ENCODE data around the gene SORCS2.

Gene SORCS2

DNA sequence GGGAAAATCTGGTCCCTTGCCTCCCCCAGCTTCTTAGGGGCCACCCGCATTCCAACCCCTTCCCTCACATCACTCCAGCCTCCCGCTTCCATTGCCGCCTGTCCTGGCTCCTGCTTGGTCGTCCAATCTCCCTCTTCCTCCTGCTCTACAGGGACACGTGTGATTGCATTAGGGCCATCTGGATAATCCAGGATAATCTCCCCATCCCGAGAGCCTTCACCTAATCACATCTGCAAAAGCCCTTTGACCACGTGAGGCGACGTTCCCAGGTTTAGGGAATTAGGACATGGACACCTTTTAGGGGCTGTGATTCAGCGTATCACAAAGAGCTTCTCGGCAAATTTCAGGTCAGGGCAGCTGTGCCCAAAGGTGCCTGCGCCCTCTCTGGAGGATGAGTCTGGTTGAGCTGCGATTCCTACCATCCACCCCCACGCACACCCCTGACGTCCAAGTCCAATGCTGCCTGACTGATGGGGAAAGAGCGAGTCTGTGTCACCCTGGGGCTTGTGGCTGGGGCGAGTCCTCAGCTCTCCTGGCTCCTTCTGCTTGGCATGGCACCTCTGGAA, 137.8 kb downstream of the SORCS2 start:
- DNase-seq, result no peak

DNA sequence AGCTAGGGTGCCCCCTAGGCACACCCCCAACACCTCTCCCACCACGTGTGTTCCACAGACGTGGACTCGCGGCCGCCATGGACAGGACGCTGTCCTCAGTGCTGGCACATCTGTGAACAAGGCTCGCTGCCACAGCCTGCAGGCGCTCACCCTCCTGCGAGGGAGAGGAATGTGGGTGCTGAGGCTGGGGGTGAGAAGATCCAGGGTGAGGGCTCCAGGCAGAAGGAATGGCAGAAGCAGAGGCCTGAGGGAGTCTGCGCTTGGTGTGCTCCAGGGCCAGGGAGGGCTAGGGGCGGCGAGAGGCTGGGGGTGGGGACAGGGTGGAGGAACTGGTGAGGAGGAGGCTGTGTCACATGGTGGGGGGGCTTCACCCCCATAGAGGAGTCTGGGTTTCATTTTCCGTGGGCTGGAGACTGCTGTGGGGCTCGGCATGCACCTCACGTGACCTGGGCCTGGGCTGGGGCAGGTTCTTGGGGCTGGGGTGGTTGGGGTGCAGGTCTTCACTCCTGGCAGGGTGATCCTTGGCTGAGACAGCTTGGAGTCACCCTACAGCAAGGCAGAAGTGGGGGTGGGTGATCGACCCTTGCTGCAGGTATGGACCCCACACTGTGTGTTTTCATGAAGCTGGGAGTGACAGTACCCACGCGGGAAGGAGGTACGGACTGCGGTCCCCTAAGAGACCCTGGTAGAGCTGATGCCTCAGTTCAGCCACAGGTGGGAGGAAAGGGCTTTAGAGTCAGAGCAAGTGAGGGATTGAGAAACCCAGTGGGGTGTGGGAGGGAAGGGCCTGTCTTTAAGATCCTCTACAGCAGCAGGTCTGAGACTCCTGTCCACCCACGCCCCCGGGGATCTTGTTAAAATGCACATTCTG, 138.7 kb downstream of the SORCS2 start:
- DNase-seq, result no peak

DNA sequence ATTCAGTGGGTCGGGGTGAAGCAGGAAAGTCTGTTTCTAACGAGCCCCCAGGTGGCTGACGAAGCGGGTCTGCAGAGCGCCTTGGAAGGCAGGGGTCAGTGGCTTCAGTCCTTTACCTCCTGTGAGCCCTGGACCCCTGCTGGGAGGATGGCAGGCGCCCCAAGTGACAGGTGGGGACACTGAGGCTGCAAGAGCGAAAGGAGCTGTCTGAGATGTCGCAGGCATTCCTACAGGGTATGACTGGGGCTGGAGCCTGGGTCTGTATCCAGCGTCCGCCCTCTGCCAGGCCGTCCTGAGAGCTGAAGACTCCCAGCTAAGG, 139.3 kb downstream of the SORCS2 start:
- DNase-seq, result no peak

DNA sequence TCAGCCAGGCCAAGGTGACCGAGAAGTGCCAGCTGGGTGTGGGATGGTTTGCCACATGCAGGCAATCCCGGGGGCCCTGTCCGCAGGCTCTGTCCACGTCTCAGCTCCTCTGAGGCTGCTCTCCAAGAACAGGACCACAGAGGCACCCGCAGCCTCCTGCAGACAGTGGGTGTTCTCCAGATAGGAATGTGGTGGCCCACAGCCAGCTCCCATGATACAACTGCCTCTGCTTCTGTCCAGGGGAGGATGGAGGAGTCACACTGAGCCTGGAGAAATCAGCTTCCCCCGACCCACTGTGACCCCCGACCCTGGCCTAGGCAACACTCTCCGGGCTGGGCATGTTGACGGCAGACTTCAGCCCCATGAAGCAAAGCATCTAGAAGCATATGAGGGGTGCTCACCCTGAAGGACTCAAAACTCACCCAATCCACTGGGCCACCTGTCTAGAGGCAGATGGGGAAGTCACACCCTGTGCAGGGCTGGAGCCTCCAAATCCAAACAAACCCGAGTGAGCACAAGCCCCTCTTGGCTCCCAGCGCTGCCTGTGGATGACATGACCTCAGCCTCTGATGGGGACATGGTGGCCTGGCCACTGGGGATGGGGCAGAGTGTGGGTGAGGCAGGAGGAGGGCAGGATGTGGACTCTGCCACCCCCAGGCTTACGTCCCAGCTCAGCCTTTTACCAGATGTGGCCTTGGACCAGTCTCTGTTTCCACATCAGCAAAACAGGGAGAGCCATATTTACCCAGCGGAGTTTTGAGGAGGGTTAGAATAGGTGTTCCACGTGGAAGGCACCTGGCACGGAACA, 140.1 kb downstream of the SORCS2 start:
- no peak for DNase-seq

DNA sequence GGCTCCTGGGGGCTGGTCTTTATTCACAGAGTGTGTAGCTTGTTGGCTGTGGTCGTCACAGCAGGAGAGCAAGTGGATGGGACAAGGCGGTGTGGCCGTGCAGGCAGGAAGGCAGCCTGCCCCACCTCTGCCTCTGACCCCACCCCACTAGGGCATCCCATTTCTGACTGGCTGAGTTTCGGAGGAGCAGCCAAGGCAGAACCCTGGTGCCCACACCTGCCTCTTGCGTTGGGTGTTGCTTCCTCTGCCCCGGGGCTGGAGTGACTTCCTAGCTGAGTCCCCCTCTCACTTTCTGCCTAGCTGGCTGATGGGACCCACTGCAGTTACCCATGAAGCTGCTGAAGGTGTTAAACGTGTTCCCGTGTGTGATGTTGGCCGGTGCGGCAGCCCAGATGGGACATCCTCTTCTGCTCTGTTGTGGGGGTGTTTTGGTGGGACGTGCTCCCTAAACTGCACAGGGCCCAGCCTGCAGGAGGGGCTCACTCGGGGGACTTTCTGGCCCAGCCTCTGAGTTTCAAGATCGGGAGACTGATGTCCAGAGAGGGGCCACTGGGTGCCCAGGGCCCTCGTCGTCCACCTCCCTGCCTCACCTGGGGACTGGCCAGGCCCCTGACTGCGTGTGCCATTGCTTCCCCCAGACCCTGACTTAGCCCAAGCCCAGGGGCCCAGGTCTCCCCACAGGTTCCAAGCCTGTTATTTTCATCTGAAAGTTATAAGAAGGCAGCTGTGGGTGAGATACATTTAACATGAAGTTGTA, 140.9 kb downstream of the SORCS2 start:
- no peak for DNase-seq

DNA sequence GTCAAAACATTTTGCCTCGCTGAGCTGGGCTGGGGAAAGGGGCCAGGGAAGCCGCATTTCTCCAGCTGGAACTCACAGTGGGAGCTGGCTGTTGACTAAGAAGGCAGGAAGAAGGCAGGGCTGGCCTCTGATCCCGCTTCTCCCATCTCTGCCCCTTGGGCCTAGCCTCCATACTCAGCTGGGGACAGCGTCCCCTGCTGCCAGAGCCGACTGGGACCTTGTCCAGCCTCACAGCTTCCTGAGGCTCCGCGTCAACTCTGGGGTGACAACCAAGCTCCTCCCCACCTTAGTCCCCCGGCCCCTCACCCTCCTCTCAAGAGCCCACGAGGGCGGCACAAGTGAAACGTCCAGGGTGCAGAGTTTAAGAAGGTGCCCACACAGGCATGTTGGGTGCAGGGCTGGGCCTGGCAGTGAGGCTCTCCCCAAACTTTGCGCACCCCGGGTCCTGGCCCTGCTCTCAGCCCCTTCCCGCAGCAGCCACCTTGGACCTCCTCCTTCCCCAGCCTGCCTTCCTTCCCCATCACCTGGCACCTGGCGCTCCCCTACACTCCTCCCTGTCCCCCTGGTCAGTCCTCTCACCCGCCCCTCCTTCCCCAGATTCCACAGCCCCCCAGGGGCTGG, 141.6 kb downstream of the SORCS2 start:
- no peak for DNase-seq

DNA sequence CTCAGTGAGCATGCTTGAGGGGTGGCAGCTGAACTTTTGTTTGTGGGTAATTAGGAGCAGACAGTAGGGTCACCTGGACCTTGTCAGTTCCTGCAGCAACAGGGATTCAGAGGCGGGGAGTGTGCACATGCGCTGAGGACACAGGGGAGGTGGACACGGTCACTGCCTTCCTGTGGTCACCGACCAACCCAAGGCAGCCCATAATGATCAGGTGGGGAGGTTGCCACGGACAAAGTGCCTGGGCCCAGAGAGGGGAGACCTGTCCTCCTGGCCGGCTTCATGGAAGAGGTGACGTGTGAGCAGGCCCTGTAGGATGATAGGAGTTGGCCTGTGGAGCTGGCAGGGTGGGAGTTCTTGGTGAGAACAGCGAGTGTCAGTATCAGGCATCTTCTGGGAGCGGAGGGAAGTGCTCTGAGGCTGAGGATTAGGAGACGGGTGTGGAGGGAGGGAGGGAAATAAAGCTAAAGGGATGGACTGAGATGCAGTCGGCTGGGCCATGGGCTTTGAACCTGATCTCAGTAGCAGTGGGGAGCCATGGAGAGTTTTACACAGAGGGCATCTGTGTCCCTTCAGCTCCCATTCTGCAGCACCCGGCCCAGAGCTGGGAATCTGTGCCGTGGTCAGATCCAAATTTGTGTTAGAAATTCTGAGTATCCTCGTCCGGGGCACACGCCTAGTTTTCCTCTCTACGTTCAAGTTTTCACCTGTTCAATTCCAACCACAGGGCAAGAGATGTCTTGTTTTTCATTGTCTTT, 142.4 kb downstream of the SORCS2 start:
- DNase-seq, result no peak

DNA sequence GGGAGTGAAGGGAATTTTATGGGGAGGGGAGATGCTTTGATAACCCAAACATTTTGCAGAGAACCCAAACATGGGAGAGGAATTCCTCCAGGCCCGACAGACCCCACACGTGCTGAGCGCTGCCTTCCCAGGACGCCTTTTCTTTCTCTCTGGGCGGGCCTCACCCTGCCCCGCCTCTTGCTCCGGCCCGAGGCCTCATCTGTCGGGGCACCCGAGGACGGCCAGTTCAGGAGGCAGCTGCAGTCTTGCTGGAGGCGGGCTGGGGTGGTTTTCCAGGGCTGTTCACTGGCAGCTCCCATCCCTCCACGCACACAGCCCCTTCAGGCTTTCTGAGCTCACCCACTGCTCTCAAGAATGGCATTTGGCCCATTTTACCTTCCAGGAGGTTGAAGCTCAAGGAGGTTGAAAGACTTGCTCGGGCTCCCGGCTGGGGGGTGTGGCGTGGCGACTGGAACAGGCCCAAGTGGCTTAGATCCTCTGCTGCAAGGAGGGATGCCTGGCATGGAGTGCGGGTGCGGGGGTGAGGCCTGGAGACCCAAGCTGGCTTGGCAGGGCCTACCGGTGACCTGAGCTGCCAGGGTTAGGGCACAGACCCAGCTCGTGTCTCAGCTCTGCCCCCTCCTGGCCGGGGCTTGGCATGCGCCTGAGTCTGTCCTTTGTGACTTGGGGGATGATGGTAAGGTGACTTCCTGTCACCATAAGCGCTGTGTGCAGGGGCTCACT, 143.2 kb downstream of the SORCS2 start:
- DNase-seq, result no peak

DNA sequence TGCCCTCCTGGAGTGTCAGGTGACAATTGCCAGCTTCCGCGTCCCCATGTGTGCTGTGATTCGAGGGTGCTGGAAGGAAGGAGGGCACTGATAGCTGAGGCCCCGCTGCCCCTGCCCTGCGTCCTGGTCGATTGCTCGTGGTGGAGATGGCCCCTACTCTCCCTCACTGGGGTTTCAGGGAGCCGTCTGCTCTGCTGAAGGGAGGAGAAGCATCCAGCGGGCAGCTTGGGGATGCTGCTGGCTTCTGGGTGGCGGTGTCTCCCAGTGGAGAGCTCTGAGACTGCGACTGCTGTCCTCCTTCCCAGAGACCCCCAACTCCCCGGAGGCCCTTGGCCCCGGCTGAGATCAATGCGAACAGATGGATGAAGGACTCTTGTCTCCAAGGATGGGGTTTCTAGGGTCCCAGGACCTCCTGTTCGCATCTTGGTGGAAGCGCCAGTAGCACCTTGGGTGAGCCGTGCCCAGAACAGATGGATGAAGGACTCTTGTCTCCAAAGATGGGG, 143.8 kb downstream of the SORCS2 start:
- DNase-seq, result no peak

DNA sequence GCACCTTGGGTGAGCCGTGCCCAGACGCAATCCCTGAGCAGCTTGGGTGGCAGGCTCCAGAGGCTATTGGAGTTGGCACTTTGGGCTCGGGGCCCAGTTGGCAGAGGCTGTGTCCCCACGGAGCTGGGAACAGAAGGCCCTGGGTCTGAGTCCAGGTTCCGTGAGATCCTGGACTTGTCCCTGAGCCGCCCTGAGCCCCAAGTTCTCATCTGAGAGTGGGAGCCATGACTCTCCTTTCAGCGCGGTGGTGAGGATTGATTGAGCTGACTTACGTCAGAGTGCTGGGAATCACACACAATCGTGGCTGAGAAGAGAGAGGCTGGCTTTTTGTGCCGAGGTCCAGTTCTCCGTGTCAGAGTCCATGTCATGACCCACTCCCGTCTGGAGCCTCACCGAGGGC, 144.4 kb downstream of the SORCS2 start:
- no peak for DNase-seq

DNA sequence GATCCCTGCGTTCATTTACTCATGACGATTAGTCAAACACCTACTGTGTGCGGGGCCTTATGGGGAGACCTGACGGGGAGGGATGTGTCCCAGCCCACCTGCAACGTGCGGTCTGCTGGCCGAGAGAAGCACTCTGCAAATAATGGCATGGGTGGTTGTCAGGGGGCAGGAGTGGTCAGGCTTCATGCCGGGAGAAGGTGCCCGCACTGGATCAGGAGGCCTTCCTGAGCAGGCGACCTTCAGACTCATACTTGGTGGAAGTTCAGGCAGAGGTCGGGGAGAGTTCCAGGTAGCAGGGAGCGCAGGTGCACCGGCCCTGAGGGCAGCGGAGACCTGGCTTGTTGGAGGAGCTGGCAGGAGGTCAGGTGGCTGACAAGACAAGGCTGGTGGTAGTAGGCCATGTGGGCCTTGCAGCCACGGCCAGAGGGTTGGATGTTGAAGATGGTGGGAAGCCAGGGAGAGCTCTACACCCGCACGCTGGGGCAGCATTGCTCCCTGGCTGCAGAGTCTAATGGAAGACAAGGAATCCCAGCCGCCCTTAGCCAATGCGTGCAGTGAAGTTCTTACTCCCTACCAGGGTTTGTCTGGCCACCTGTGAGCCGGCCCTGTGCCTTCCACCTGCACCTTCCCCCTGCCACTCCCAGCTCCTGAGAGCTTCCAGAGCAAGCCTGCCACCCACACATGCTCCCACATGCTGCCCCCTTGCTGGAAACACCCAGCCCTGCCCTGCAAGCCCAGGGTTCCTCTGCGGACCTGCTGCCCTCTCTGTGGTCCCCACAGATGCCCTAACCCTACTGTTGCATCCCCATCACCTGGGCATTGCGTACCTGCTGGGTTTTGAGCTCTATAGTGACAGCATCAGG, 145.1 kb downstream of the SORCS2 start:
- DNase-seq, result no peak

DNA sequence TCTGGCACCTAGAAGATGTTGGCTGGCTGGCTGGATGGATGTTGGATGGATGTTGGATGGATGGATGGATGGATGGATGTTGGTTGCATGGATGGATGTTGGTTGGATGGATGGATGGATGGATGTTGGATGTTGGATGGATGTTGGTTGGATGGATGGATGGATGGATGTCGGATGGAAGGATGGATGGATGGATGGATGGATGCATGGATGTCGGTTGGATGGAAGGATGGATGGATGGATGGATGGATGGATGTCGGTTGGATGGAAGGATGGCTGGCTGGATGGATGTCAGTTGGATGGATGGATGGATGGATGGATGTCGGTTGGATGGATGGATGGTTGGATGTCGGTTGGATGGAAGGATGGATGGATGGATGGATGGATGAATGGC, 145.7 kb downstream of the SORCS2 start:
- no peak for DNase-seq

DNA sequence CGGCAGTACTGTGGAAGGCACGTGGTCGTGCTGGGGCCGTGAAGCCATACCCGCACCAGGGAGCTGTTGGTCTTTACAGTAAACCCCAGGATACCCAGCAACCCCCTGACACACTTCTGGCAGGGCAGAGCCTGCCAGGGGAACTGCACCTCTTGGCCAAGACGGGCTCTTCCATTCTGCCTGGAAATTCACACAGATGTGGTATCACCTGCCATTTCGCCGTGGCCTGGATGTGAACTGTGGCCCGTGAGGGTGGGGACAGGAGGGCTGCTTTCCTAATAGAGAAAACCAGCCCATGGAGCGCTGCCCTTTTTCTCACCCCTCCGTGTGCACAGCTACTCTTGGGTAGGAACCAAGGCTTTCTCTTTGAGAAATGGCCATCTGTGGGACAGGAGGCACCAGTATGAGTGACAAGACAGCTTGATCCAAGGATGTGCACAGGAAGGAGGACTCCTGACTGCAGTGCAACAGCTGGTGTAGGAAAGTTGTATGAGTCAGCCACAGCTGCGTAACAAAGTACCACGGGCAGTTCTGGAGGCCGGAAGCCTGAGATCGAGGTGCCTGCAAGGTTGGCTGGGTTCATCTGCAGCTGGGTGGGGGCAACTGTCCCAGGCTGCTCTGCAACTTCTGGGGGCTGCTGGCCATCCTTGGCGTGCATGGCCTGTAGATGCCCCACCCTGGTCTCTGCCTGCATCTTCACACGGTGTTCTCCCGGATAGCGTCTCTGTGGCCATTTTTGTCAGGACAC, 146.7 kb downstream of the SORCS2 start:
- DNase-seq, result no peak

DNA sequence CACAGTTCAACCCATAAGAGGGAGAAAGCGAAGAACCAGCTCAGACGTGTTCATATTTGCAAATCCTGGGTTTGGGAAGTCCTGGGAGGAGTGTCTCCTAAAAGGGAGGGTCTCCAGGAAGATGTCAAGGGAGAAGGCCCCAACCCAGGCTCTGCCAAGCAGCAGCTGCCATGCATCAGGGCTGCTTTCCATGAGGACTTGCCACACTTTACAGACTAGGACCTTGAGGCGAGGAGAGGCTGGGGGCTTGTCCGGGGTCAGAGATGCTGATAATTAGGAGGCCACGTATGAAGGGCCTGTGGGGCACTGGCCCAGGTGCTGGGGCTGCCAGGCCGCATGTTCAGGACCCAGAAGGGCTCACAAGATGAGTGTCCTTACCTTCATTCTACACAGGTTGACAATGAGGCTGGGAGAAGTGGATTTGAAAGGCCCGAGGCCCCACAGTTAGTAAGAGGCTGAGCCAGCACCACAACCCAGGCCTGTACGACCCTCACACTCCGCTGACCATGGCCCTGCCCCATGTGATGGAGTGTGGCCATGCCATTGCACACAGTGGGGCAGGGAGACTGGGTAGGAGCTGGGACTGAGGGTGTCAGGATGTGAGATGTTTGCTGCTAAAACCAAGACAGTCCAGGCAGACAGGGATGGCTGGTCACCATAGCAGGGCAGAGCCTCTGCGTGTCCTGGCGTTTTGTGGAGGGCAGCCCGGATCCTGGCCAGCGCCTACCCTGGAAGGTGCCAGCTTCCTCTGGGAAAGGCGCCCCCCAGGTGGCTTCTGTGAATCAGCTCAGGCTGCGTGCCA, 147.6 kb downstream of the SORCS2 start:
- no peak for DNase-seq

DNA sequence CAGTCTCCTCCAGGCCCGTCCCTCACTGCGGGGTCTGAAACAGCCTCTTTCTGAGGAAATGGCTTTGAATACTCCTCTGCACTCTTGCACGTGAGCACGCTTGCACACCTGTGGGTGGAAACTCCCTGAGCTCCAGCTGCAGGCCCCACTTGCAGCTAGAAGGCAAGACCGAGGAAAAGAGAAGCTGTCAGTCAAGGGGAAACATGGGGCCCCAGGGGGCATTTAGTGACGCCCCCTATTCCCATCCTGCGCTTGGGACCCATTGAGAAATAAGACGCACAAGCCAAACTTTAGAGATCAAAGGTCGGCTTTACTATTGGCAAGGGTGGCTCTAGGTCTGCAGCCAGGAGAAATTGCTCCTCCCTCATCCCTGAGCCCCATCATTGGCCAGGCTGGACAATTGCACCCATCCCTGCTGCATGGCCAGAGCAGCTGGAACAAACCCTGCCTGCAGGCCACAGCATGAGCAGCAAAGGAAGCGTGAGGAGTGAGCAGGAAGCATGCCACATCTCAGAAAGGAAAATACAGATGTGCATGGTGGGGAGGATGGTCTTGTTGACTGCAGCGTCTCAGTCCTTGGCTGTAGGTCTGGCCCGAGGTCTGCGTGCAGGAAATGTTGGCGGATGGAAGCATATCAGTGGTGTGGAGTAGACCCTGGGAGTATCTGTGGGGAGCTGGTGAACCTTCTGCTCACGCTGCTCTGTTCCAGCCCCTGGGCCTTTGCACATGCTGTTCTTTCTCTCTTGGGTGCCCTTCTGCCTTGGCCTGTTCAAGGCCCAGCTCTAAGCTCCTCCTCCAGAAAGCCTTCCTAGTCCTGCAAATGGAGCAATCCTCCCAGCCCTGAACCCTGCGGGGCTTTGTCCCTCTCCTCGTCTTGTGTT, 148.5 kb downstream of the SORCS2 start:
- no peak for DNase-seq

DNA sequence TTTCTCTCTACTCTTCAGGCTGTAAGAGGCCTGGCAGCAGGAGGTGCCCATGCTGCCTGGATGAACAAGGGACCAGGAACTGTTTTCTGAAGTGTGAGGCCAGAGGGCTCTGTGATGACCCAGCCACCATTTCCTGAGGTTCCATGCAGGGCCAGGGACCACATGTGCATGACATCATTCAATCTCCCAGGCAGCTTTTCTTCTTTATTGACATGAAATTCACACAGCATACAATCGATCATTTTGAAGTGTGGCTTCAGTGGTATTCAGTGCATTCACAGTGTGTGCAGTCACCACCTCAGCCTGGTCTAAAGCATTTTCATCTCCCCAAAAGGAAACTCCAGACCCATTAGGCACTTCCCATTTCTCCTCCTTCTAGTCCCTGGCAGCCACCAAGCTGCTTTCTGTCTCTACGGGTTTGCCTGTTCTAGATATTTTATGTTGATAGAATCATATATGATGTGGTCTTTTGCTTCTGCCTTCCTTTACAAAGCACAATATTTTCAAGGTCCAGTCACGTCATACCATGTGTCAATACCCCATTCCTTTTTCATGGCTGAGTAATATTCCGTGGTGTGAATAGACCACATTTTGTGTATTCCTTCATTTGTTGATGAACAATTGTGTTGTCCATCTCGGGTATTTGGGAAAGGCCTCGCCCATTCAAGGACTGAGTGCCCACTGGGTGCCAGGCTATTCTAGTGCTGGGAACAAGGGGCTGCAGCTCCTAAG, 149.3 kb downstream of the SORCS2 start:
- no peak for DNase-seq
